KOPT-K1 (cell line): Measurements from ENCODE around the gene NUP153.

ENCODE experiments used
- H3K27ac ChIP-seq: fragments of 200-600 bp; sonication (generic); 2 replicates; pipeline ENCODE4 v1.5.1; 2016; ENCODE audit warnings: antibody characterized with exemption, mild to moderate bottlenecking, low read depth, low read length; ENCODE audit not compliant: poor library complexity, severe bottlenecking
- H3K36me3 ChIP-seq: fragments of 200-600 bp; sonication (generic); 2 replicates; pipeline ENCODE4 v1.5.1; 2017; ENCODE audit warnings: antibody characterized with exemption, mild to moderate bottlenecking, low read length, moderate library complexity; ENCODE audit not compliant: insufficient read depth
- H3K9me3 ChIP-seq: fragments of 200-600 bp; sonication (generic); 2 replicates; pipeline ENCODE4 v1.5.1; 2017; ENCODE audit warnings: antibody characterized with exemption, low read length, mild to moderate bottlenecking; ENCODE audit not compliant: insufficient read depth, poor library complexity, severe bottlenecking

The NUP153 gene

GRCh38 chr6:17700421-17701416 is 6.0 kb downstream of the NUP153 start:
- Histone ChIP-seq H3K9me3 (no peaks in the 10 kb centered on the region), H3K36me3 (peaks cover 26% of the 10 kb centered on the region), H3K27ac (no peak overlapping the region)

GRCh38 chr6:17691925-17692538 is 14.7 kb downstream of the NUP153 start:
- Histone ChIP-seq H3K36me3 (peaks cover 33% of the 10 kb centered on the region), H3K27ac (no peak overlapping the region), H3K9me3 (no peaks in the 10 kb centered on the region)

GRCh38 chr6:17688481-17688880 is 18.2 kb downstream of the NUP153 start:
- Histone ChIP-seq H3K9me3 (no peaks in the 10 kb centered on the region), H3K36me3 (peaks cover 62% of the 10 kb centered on the region), H3K27ac (no peak overlapping the region)

GRCh38 chr6:17687136-17687535 is 19.6 kb downstream of the NUP153 start:
- Histone ChIP-seq H3K9me3 (no peaks in the 10 kb centered on the region), H3K36me3 (peaks cover 73% of the 10 kb centered on the region), H3K27ac (no peak overlapping the region)

GRCh38 chr6:17684134-17684533 is 22.6 kb downstream of the NUP153 start:
- H3K9me3 ChIP-seq = no peaks in the 10 kb centered on the region
- peaks cover 97% of the 10 kb centered on the region for H3K36me3 ChIP-seq
- no peak overlapping the region for H3K27ac ChIP-seq

GRCh38 chr6:17683428-17683827 is 23.3 kb downstream of the NUP153 start:
- no peaks in the 10 kb centered on the region for H3K9me3 ChIP-seq
- peaks cover 96% of the 10 kb centered on the region for H3K36me3 ChIP-seq
- no peak overlapping the region for H3K27ac ChIP-seq

- Histone ChIP-seq H3K27ac (no peak overlapping the region), H3K36me3 (peaks cover 95% of the 10 kb centered on the region)
Measured at GRCh38 chr6:17679726-17680125, 27.0 kb downstream of the NUP153 start.

GRCh38 chr6:17677602-17678001 is 29.1 kb downstream of the NUP153 start:
- no peaks in the 10 kb centered on the region for H3K9me3 ChIP-seq
- no peak overlapping the region for H3K27ac ChIP-seq
- H3K36me3 ChIP-seq = peaks cover 95% of the 10 kb centered on the region

More at GRCh38 chr6:17679726-17680125, 27.0 kb downstream of the NUP153 start:
- no peaks in the 10 kb centered on the region for H3K9me3 ChIP-seq

GRCh38 chr6:17673543-17674254 is 33.0 kb downstream of the NUP153 start:
- no peaks in the 10 kb centered on the region for H3K9me3 ChIP-seq
- no peak overlapping the region for H3K27ac ChIP-seq
- H3K36me3 ChIP-seq = peaks cover 97% of the 10 kb centered on the region

- Histone ChIP-seq H3K9me3 (no peaks in the 10 kb centered on the region), H3K36me3 (peaks cover 97% of the 10 kb centered on the region), H3K27ac (no peak overlapping the region)
Measured at GRCh38 chr6:17672064-17672718, 34.5 kb downstream of the NUP153 start.

- Histone ChIP-seq H3K9me3 (no peaks in the 10 kb centered on the region), H3K36me3 (peaks cover 97% of the 10 kb centered on the region), H3K27ac (no peak overlapping the region)
Measured at GRCh38 chr6:17666646-17667045, 40.1 kb downstream of the NUP153 start.

- H3K36me3 ChIP-seq = peaks cover 97% of the 10 kb centered on the region
- no peaks in the 10 kb centered on the region for H3K9me3 ChIP-seq
- no peak overlapping the region for H3K27ac ChIP-seq
Measured at GRCh38 chr6:17665132-17665531, 41.6 kb downstream of the NUP153 start.

- Histone ChIP-seq H3K9me3 (no peaks in the 10 kb centered on the region), H3K36me3 (peaks cover 97% of the 10 kb centered on the region), H3K27ac (no peak overlapping the region)
Measured at GRCh38 chr6:17663226-17663625, 43.5 kb downstream of the NUP153 start.

GRCh38 chr6:17662585-17662984 is 44.1 kb downstream of the NUP153 start:
- Histone ChIP-seq H3K9me3 (no peaks in the 10 kb centered on the region), H3K36me3 (peaks cover 97% of the 10 kb centered on the region), H3K27ac (no peak overlapping the region)

GRCh38 chr6:17656644-17657043 is 50.1 kb downstream of the NUP153 start:
- Histone ChIP-seq H3K27ac (no peak overlapping the region), H3K9me3 (no peaks in the 10 kb centered on the region), H3K36me3 (peaks cover 97% of the 10 kb centered on the region)
